MM.1S (cell line): Measurements from ENCODE around the gene NINL.

Source experiments
- CTCF ChIP-seq: fragments of 300-600 bp; sonication (generic); IDR thresholded peaks from 2 replicates; pipeline ENCODE4 v1.5.1; 2016; ENCODE audit warnings: antibody characterized with exemption, low read length, mixed read lengths
- EZH2 ChIP-seq: fragments of 300-600 bp; sonication (generic); optimal IDR thresholded peaks from 2 replicates; pipeline ENCODE3; 2017; ENCODE audit warnings: low read depth, mild to moderate bottlenecking, antibody characterized with exemption, low read length, mixed read lengths

DNA sequence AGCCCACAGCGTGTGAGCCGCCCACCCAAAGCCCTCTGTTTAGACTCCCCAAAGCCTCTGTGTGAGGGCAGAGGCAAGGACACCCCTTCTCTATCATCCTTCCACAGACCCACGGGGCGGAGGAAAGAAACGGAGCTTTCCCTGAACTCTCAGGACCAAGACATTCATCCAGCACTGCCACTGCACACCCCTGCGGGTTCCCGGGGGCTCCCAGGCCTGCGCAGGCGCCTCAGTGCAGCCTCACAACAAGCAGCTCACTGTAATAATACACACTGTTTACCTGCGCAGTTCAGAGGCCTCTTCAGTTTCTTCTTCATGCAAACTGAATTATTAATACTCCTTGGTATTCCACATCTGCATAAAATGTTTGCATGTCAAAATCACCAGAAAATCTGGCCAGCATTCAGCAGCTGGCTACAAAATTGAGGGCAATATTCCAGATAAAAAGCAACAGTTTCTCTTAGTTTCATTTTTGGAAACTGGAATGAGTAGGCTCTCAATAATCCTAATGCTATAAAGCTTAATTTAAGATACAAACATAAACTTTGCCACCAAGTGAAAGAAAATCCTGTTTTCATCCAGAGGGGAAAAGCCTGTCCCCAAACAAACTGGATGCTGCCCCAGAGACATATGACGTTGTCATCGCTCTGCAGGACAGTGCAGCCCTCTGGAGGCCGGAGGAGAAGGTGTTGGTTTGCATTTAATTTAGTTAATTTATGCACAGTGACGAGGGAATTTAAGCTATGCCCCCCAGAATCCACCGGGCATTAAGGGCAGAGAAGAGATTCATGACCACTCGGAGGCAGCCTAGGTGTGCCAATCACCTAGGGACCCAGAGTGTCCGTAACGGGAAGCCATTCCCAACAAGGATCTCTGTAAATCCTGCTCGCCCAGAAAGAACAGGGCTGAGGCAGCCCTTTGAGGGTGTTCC, 45.3 kb downstream of the NINL start:
- TF ChIP-seq CTCF (peak; percentile 35), EZH2 (no peak)
